Endothelial cell of umbilical vein (primary cell): ENCODE results near the gene PCNA.

Source experiments
- CTCF ChIP-seq, 2 donors: IDR thresholded peaks; 1 replicate in 1 of 2; 2 replicates in 1 of 2; pipeline ENCODE4 v1.5.1; 2011; ENCODE audit warnings: low read length in 2 of 2, mild to moderate bottlenecking in 2 of 2, moderate library complexity in 2 of 2, control low read depth in 1 of 2, inconsistent platforms in 1 of 2, low read depth in 1 of 2; ENCODE audit not compliant: insufficient read depth in 1 of 2; ENCODE audit errors: extremely low read depth in 1 of 2
- EZH2 ChIP-seq: IDR thresholded peaks from 2 replicates; pipeline ENCODE4 v1.6.1; 2012; ENCODE audit warnings: borderline replicate concordance, low read depth, mild to moderate bottlenecking, moderate library complexity, low read length, inconsistent platforms; ENCODE audit not compliant: severe bottlenecking
- MAX ChIP-seq: IDR thresholded peaks from 2 replicates; pipeline ENCODE4 v1.6.1; 2011; ENCODE audit not compliant: insufficient read depth, insufficient read length
- MYC ChIP-seq: IDR thresholded peaks from one replicate; pipeline ENCODE4 v1.6.1; 2011; ENCODE audit warnings: mild to moderate bottlenecking, low read depth, low read length
- POLR2A ChIP-seq: IDR thresholded peaks from 2 replicates; pipeline ENCODE4 v1.6.1; 2012; ENCODE audit warnings: low read depth, mild to moderate bottlenecking, control low read depth, low read length

GRCh38 chr20:5109276-5109675, 10.5 kb downstream of the PCNA start:
- TF ChIP-seq CTCF (IDR thresholded peaks at IDR 0.05; ENCODE audit: extremely low read depth in 1 of 2, insufficient read depth in 1 of 2, low read depth in 1 of 2, low read length in 2 of 2) (no peak), POLR2A (no peak), MAX (no peak), MYC (no peak), EZH2 (no peak)
